ENCODE results near the gene PANK1. TPM values are rescaled to one million over a fixed set of nuclear protein-coding genes. Genes with fewer than 3 reads are reported as not detected.

Gene PANK1
- total and polyA plus RNA-seq, 2 donors (not counting 3 experiments of a cell fraction or from before 2014, with no cell fraction given), result 2.0 to 6.3 TPM

DNA sequence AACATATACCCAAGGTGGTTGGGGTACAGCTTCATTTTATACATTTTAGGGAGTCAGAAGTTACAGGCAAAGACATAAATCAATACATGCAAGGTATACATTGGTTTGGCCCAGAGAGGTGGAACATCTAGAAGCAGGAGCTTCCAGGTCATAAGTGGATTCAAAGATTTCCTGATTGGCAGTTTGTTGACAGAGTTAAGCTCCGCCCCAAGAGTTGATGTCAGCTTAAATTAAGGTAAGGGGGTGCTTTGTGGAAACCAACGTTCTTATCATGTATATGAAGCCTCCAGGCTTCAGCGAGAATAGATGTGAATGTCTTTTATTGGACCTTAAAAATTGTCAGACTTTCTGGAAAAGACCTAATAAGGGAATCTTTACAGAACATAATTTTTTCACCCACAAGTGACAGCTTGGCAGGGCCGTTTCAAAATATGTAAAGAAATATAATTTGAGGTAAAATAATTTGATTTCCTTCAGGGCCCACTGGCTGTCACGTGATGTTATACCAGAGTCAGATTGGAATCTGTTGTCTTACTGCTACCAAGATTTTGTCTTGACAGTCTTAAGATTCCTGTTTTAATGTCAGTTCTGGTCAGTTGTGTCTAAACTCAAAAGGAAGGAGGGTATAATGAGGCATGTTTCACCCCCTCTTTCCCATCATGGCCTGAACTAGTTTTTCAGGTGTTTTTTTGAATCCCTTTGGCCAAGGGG lies 6.3 kb upstream of the PANK1 start:
- no peak overlapping the region for H3K4me3 ChIP-seq (replicated peaks in 1 of 3; ENCODE audit: insufficient read depth in 1 of 3, low read depth in 1 of 3, low read length in 3 of 3)
- no peaks in the 10 kb centered on the region for H4K20me1 ChIP-seq (replicated peaks; ENCODE audit: control insufficient read depth, extremely low read depth, insufficient read depth, low read length)
- H3K4me1 ChIP-seq (ENCODE audit: control insufficient read depth, extremely low read depth, insufficient read depth, low read length), result no peaks in the 10 kb centered on the region
- CTCF ChIA-PET, result interaction anchor here (0.9 kb wide), 1 partner anchor 25 kb away, joined by 3 read pairs; no protein-coding TSS in a partner anchor
- dilution Hi-C loops (cut with MboI; ENCODE audit: extremely low pct_ligation_motif_present, low sequenced_read_pairs) (no loop called here), intact Hi-C loops (cut with micrococcal nuclease) (no loop called here)
- no TSS peak for BruUV-seq (replicated peaks)
- no peaks in the 10 kb centered on the region for H3K9me3 ChIP-seq (replicated peaks; ENCODE audit: control insufficient read depth, insufficient read depth, low read length)
- no peak for DNase-seq (ENCODE audit: low read depth, low spot score)
- no peaks in the 10 kb centered on the region for H3K36me3 ChIP-seq (ENCODE audit: control insufficient read depth in 2 of 2, extremely low read depth in 1 of 2, insufficient read depth in 2 of 2, low read length in 2 of 2)
- no peak for TF ChIP-seq MYC (IDR thresholded peaks at IDR 0.05; ENCODE audit: low read depth, low read length)
- TF ChIP-seq JUN (IDR thresholded peaks at IDR 0.05; ENCODE audit: borderline replicate concordance, insufficient read depth, insufficient read length, low read depth), result no peak
- TF ChIP-seq EZH2 (IDR thresholded peaks at IDR 0.05; ENCODE audit: borderline replicate concordance, low read depth, low read length, severe bottlenecking), result no peak
- no peak for TF ChIP-seq FOS (IDR thresholded peaks at IDR 0.05; ENCODE audit: borderline replicate concordance, insufficient read depth, low read length)
- TF ChIP-seq, protein P1, sequence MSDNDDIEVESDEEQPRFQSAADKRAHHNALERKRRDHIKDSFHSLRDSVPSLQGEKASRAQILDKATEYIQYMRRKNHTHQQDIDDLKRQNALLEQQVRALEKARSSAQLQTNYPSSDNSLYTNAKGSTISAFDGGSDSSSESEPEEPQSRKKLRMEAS (IDR thresholded peaks at IDR 0.05; ENCODE audit: insufficient read depth, insufficient read length), result no peak
- TF ChIP-seq GATA2 (IDR thresholded peaks at IDR 0.05; ENCODE audit: insufficient read depth, insufficient read length, low read depth, low read length), result no peak
- TF ChIP-seq POLR2A (IDR thresholded peaks at IDR 0.05; ENCODE audit: low read depth, low read length), result no peak
- TF ChIP-seq, protein P2, sequence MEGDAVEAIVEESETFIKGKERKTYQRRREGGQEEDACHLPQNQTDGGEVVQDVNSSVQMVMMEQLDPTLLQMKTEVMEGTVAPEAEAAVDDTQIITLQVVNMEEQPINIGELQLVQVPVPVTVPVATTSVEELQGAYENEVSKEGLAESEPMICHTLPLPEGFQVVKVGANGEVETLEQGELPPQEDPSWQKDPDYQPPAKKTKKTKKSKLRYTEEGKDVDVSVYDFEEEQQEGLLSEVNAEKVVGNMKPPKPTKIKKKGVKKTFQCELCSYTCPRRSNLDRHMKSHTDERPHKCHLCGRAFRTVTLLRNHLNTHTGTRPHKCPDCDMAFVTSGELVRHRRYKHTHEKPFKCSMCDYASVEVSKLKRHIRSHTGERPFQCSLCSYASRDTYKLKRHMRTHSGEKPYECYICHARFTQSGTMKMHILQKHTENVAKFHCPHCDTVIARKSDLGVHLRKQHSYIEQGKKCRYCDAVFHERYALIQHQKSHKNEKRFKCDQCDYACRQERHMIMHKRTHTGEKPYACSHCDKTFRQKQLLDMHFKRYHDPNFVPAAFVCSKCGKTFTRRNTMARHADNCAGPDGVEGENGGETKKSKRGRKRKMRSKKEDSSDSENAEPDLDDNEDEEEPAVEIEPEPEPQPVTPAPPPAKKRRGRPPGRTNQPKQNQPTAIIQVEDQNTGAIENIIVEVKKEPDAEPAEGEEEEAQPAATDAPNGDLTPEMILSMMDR (IDR thresholded peaks at IDR 0.05; ENCODE audit: extremely low read depth in 1 of 2, insufficient read depth in 1 of 2, low read depth in 1 of 2, low read length in 2 of 2), result no peak
- no peak for TF ChIP-seq POLR2AphosphoS5 (IDR thresholded peaks at IDR 0.05; ENCODE audit: insufficient read depth, low read depth, low read length)
- POLR2A ChIA-PET, result no interaction called here
- H3K27me3 ChIP-seq (ENCODE audit: control insufficient read depth in 2 of 2, insufficient read depth in 2 of 2, low read length in 2 of 2), result peaks cover 2 to 3% of the 10 kb centered on the region in 2 experiments
- H3K9ac ChIP-seq (replicated peaks; ENCODE audit: extremely low read depth, insufficient read depth, low read length), result no peak overlapping the region
- H3K4me2 ChIP-seq (ENCODE audit: insufficient read depth, low read length), result no peak overlapping the region
- no peak for FAIRE-seq
- H3K9me1 ChIP-seq (replicated peaks; ENCODE audit: control insufficient read depth, extremely low read depth, insufficient read depth, low read length), result no peaks in the 10 kb centered on the region
- no peak overlapping the region for H2AFZ ChIP-seq (ENCODE audit: low read depth, low read length)
- H3K79me2 ChIP-seq (ENCODE audit: control insufficient read depth, insufficient read depth, low read length), result no peaks in the 10 kb centered on the region
- H3K27ac ChIP-seq (ENCODE audit: insufficient read depth, low read depth, low read length), result no peak overlapping the region

All from endothelial cell of umbilical vein (primary cell).